Stomach (tissue), 9 donors: Measurements from ENCODE around the gene C2orf76. TPM values are rescaled to one million over a fixed set of nuclear protein-coding genes. Genes with fewer than 3 reads are reported as not detected.

Source experiments
- DNase-seq, 2 donors: peaks; one replicate each; pipeline versions ENCODE4 v3.0.0 to v3.0.0-alpha.2; 2013 to 2019
- H3K27ac ChIP-seq, 5 donors: fragments of 200-600 bp in 4 of 5; sonication (generic) in 4 of 5; one replicate each; pipeline ENCODE4 v1.5.1; 2013 to 2019; ENCODE audit warnings: mild to moderate bottlenecking in 1 of 5, moderate library complexity in 1 of 5
- H3K27me3 ChIP-seq, 3 donors: fragments of 200-600 bp; sonication (generic); one replicate each; pipeline ENCODE4 v1.5.1; 2017 to 2019; ENCODE audit warnings: mixed run types in 1 of 3
- H3K36me3 ChIP-seq, 4 donors: fragments of 200-600 bp; sonication (generic); 1 replicate in 3 of 4; 2 replicates in 1 of 4; pipeline ENCODE4 v1.5.1; 2016 to 2019
- H3K4me1 ChIP-seq, 4 donors: fragments of 200-600 bp; sonication (generic); one replicate each; pipeline ENCODE4 v1.5.1; 2016 to 2019
- H3K4me3 ChIP-seq, 4 donors: fragments of 200-600 bp; sonication (generic) in 3 of 4; one replicate each; pipeline ENCODE4 v1.5.1; 2016 to 2019; ENCODE audit warnings: mild to moderate bottlenecking in 1 of 4
- H3K9me3 ChIP-seq, 4 donors: fragments of 200-600 bp; sonication (generic); one replicate each; pipeline ENCODE4 v1.5.1; 2016 to 2019
- CTCF ChIP-seq, 7 experiments: fragments of 450-650 bp in 4 of 7; fragments of 200-600 bp in 3 of 7; sonication (generic) in 3 of 7; IDR thresholded peaks; one replicate each; pipeline ENCODE4 v1.5.1; 2016 to 2019; ENCODE audit warnings: antibody characterized with exemption in 7 of 7, control low read depth in 2 of 7, mild to moderate bottlenecking in 1 of 7
- EP300 ChIP-seq: sonication (generic); formaldehyde crosslinking; IDR thresholded peaks from one replicate; pipeline ENCODE4 v1.6.1; 2017; ENCODE audit warnings: antibody characterized with exemption
- POLR2A ChIP-seq, 4 donors: fragments of 450-650 bp; IDR thresholded peaks; one replicate each; pipeline ENCODE4 v1.6.1; 2016; ENCODE audit warnings: antibody characterized with exemption in 4 of 4, control low read depth in 2 of 4, mild to moderate bottlenecking in 1 of 4, moderate library complexity in 1 of 4
- POLR2AphosphoS5 ChIP-seq, 3 donors: sonication (generic); formaldehyde crosslinking; IDR thresholded peaks; one replicate each; pipeline ENCODE4 v1.6.1; 2016; ENCODE audit warnings: antibody characterized with exemption in 3 of 3
- WGBS, 5 donors: extraction: QIAGEN DNeasy Blood & Tissue Kit in 3 of 5; methylation state at CpG; one replicate each; pipeline versions ENCODE4 v1.1.5 to v1.1.7; 2013 to 2018; 5-methylcytosine and 5-hydroxymethylcytosine counted together
- intact Hi-C: fragments of 100-400 bp; cut with DNase I; formaldehyde crosslinking; loops from one replicate; pipeline ENCODE4 v1.15.1; 2023; ENCODE audit warnings: low total_unique reads
- polyA plus RNA-seq, 3 donors: library from polyadenylated mRNA; stranded (reverse); fragments of 200-250 nt; gene quantifications; one replicate each; pipeline ENCODE4 v1.2.3, GENCODE V29; 2013
- total RNA-seq, 5 donors: library from RNA; depleted of rRNA; stranded (reverse); fragments of >200 nt; gene quantifications; one replicate each; pipeline versions ENCODE4 v1.1.0 to v1.2.3, GENCODE V29; 2014 to 2016
- donor health status: healthy with polysubstance abuse.
- donor health status: Bipolar disorder and iron deficiency.
- donor health status: healthy.

C2orf76 gene
- total and polyA plus RNA-seq, 8 donors = 6.7 to 30.9 (median 15.2) TPM; not detected in 1

GRCh38 chr2:119383410-119384140 lies 16.9 kb upstream of the C2orf76 start:
- intact Hi-C loops = no loop called here
- Histone ChIP-seq H3K4me3 (no peak overlapping the region), H3K4me1 (peaks cover 11 to 22% (median 18%) of the 10 kb centered on the region in 4 donors), H3K27me3 (no peaks in the 10 kb centered on the region), H3K36me3 (no peaks in the 10 kb centered on the region), H3K27ac (peak overlapping the region in 1 of 5 donors; percentile 19), H3K9me3 (no peaks in the 10 kb centered on the region)
- TF ChIP-seq POLR2A (IDR thresholded peaks at IDR 0.05) (no peak), POLR2AphosphoS5 (IDR thresholded peaks at IDR 0.05) (peak in 2 of 3 donors; percentile 22 to 24), EP300 (no peak), CTCF (IDR thresholded peaks at IDR 0.05) (no peak)
- peak; percentile 30 to 80 for DNase-seq
- 31 to 46% (median 41%) methylated on average over 6 of the region's 6 CpGs for WGBS, 5 donors

GRCh38 chr2:119378566-119378965 lies 11.9 kb upstream of the C2orf76 start:
- peaks cover 0 to 8% (median 5%) of the 10 kb centered on the region in 4 donors for H3K9me3 ChIP-seq
- peaks cover 4 to 7% (median 5%) of the 10 kb centered on the region in 4 donors for H3K4me1 ChIP-seq
- H3K4me3 ChIP-seq = no peak overlapping the region
- TF ChIP-seq POLR2A (IDR thresholded peaks at IDR 0.05) = no peak
- TF ChIP-seq POLR2AphosphoS5 (IDR thresholded peaks at IDR 0.05) = no peak
- no peak for TF ChIP-seq EP300
- TF ChIP-seq CTCF (IDR thresholded peaks at IDR 0.05) = no peak
- 85 to 93% (median 92%) methylated on average over 6 of the region's 6 CpGs for WGBS, 5 donors
- H3K27me3 ChIP-seq = no peaks in the 10 kb centered on the region
- DNase-seq = no peak
- H3K27ac ChIP-seq = no peak overlapping the region
- intact Hi-C loops = no loop called here
- H3K36me3 ChIP-seq = peaks cover 3 to 12% (median 9%) of the 10 kb centered on the region in 4 donors

GRCh38 chr2:119377993-119378345 lies 11.3 kb upstream of the C2orf76 start:
- TF ChIP-seq POLR2AphosphoS5 (IDR thresholded peaks at IDR 0.05) (no peak), CTCF (IDR thresholded peaks at IDR 0.05) (no peak), POLR2A (IDR thresholded peaks at IDR 0.05) (no peak), EP300 (no peak)
- WGBS, 5 donors = 47 to 54% (median 48%) methylated on average over 5 of the region's 5 CpGs
- peaks cover 0 to 14% (median 9%) of the 10 kb centered on the region in 4 donors for H3K9me3 ChIP-seq
- H3K36me3 ChIP-seq = peaks cover 9 to 18% (median 15%) of the 10 kb centered on the region in 4 donors
- DNase-seq = no peak
- H3K4me1 ChIP-seq = peaks cover 0 to under 1% (median under 1%) of the 10 kb centered on the region in 4 donors
- H3K27me3 ChIP-seq = no peaks in the 10 kb centered on the region
- intact Hi-C loops = no loop called here
- no peak overlapping the region for H3K27ac ChIP-seq
- H3K4me3 ChIP-seq = no peak overlapping the region

GRCh38 chr2:119377294-119377992 lies 10.8 kb upstream of the C2orf76 start:
- H3K27ac ChIP-seq = no peak overlapping the region
- 80 to 90% (median 84%) methylated on average over 7 of the region's 7 CpGs for WGBS, 5 donors
- no peak overlapping the region for H3K4me3 ChIP-seq
- TF ChIP-seq EP300 (no peak), POLR2A (IDR thresholded peaks at IDR 0.05) (no peak)
- no peak for DNase-seq
- intact Hi-C loops = no loop called here
- no peaks in the 10 kb centered on the region for H3K4me1 ChIP-seq
- peaks cover 0 to 14% (median 10%) of the 10 kb centered on the region in 4 donors for H3K9me3 ChIP-seq
- H3K27me3 ChIP-seq = no peaks in the 10 kb centered on the region
- H3K36me3 ChIP-seq = peaks cover 15 to 23% (median 20%) of the 10 kb centered on the region in 4 donors
